GM18502 (cell line): ENCODE results near the gene RNU1-2.
"Not testable (repeated sequence)": the region's sequence is repeated elsewhere in the genome, so short reads cannot be mapped to it uniquely, and the experiment has no call there.

Source experiments
- ATAC-seq: cut with Tn5 transposase; IDR thresholded peaks from one replicate; pipeline ENCODE4 v1.9.1; 2021; ENCODE audit warnings: mild to moderate bottlenecking; ENCODE audit not compliant: unreplicated experiment, poor library complexity

RNU1-2 gene

DNA sequence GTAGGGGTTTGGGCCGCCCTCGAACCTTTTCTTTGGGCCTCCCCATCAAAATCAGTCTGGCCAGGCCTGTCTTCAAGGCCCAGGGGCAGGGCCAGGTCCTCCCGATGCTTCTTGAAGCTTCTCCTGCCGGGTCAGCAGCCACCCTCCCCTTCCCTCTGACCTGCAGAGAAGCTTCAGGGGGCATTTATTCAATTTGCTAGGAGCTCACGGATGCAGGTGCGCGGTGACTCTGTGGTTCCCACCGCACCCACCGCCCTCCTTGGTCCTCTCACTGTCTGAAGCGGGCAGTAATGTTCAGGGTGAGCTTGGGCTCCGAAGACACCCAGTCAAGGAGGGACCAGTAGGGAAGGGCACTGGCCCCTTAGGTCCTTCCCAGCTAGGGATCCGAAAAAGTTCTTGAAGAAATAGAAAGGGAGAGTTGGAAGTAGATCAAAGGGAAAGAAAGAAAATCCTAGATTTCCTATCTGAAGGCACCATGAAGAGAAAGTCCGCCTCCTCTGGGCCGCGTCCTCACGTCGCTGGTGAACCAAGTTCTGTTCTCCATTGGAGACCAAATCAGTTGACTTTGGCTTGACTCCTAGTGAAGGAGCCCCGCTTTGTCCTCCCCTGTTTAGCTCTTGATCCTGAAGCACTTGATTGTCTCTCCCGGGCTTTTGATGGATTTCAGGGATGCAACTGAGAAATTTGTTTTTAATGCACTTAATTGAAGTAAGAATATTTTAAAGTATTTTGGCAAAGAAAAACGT lies 8.7 kb upstream of the RNU1-2 start:
- no peak for ATAC-seq

- ATAC-seq = no peak
These were observed 6.6 kb upstream of the RNU1-2 start for GRCh38 chr1:16888860-16889816.

DNA sequence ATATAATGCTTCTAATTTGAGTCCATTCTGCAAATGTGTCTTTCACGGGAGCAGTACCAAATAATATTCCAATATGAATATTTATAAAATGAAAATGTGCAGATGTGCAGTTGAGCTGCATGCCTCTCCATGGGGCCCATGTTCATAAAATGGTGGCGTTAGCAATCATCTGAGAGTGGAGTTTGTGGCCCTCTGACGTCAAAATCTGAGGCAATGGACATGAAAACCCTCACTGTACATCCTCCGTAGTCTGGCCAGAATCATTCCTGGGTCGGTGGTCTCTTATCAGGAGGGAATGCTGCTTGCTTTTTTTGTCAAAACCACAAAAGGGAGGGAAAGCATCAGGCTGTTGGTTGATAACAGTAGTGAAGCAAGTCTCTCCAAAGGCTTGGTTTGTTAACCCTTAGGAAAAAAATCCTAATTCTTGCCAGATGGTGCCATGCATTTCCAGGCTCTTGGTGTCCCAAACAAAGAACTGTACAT lies 5.2 kb upstream of the RNU1-2 start:
- not testable (repeated sequence) for ATAC-seq

GRCh38 chr1:16891057-16891456 lies 4.7 kb upstream of the RNU1-2 start:
- ATAC-seq = not testable (repeated sequence)

- ATAC-seq = not testable (repeated sequence)
These were observed 2.7 kb upstream of the RNU1-2 start for GRCh38 chr1:16892978-16893525.

GRCh38 chr1:16893796-16894195 lies 2.0 kb upstream of the RNU1-2 start:
- not testable (repeated sequence) for ATAC-seq

DNA sequence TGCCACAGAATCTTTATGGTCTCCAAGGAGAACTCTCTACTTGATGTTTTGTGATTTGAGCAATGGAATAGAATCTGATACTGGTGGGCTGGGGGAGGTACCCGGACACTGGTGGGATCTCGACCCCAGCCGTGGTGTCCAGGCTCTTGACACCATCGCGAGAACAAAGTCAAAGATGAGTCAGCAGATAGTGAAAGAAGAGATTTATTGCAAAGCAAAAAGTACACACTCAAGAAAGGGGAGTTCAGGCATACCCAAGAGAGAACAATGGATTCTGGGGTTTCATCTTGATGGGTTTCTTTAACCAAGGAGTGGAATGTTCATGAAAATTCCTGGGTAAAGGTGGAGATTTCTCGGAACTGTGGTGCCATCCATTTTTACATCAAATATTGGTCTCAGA lies 1.4 kb upstream of the RNU1-2 start:
- ATAC-seq = not testable (repeated sequence)

GRCh38 chr1:16895233-16895597 lies 565 bp upstream of the RNU1-2 start:
- not testable (repeated sequence) for ATAC-seq

GRCh38 chr1:16896316-16897055 lies 706 bp downstream of the RNU1-2 start:
- peak; percentile 22 for ATAC-seq

GRCh38 chr1:16897653-16898052 lies 1.9 kb downstream of the RNU1-2 start:
- ATAC-seq = not testable (repeated sequence)

- not testable (repeated sequence) for ATAC-seq
These were observed 2.5 kb downstream of the RNU1-2 start for GRCh38 chr1:16898298-16898697.

DNA sequence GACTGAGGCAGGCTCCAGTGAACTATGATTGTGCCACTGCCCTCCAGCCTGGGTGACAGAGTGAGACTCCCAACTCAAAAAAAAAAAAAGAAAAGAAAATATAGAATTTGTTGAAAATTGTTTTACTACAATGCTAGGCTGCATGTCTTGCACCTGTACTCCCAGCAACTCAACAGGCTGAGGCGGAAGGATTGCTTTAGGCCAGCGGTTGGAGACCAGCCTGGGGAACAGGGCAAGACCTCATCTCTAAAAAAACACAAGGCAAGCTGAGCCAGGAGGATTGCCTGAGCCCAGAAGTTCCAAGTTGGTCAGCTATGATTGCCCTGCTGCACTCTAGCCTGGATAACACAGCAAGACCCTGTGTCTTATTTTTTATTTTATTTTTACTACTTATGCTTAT lies 3.2 kb downstream of the RNU1-2 start:
- not testable (repeated sequence) for ATAC-seq

DNA sequence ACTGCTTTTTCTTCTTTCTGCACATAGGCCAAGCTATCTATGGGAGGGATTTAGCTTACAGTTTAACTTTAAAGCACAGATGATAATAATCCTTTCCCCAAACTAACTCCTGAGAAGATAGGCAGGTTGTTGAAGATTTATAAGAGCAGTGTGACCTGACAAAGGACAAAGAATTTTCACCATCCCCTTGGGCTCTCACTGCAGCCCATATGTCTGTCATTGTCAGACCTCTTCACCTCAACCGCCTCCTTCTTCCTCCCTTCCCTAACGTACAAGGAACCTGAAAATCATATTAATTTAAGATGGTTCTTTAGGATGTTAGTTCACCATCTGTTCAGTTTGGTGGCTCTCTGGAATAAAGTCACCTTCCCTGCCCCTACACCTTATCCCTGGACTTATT lies 5.0 kb downstream of the RNU1-2 start:
- no peak for ATAC-seq

DNA sequence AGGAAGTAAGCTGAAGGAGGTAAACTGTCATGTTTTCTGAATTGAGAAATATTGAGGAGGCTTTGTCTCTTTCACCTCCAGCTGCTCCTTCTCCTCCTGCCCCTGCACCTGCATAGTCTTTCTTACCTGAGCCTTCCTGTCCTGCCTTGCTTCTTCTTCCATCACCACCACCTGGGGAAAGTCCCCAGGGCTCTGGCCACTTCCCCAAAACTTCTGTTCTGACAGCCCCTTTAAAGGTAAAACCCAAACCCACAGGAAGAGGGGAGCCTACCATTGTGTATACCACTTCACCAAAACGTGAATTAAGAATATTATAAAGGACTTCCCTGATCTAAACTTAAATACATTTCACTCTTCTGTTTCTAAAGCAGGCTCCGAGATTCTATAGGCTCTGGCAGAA lies 5.6 kb downstream of the RNU1-2 start:
- ATAC-seq = not testable (repeated sequence)

GRCh38 chr1:16903054-16903453 lies 7.3 kb downstream of the RNU1-2 start:
- no peak for ATAC-seq

GRCh38 chr1:16903458-16903796 lies 7.6 kb downstream of the RNU1-2 start:
- ATAC-seq = no peak

GRCh38 chr1:16904560-16905109 lies 8.9 kb downstream of the RNU1-2 start:
- peak; percentile 89 for ATAC-seq

DNA sequence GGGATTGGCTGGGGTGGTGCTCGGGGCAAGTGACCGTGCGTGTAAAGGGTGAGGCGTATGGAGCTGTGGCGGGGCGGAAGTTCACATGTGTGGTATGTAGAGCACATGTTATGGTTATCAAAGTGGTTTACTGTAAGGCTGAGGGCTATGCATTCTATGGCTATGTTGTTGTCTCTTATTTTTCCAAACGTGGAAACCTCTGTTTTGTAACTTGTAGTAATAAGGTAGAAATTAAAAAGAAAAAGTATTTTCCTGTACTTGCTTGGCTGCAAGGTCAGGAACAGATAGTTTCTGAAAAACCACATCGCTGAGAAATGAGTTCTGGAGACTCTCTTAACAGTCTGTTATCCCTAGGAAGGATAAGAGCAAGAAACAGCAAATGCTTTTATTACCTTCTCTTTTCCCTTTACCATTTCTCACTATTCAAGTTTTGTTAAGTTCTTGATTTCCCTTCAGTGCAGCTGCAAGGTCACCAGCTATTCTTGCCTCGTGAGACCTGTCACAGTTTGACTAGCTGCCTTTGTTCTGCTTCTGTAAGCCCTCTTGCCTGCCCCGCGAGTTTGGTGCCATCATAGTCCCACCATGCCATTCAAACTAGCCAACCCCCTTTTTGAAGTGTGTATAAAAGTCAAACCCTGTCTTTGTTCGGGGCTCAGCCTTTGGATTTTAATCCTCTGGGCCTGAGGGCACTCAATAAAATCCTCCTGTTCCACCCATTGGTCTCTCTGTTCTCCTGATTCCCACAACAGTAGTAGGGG lies 9.5 kb downstream of the RNU1-2 start:
- peak; percentile 79 for ATAC-seq
